DMS153 (cell line): ENCODE results near the gene WDR1.

Source experiments
- DNase-seq: peaks from one replicate; lab custom pipeline; 2025; lab: John Stamatoyannopoulos, UW

WDR1 gene

GRCh38 chr4:10072420-10073017 lies 44.1 kb downstream of the WDR1 start:
- DNase-seq, result no peak

GRCh38 chr4:10069075-10069642 lies 47.4 kb downstream of the WDR1 start:
- DNase-seq, result no peak

- DNase-seq, result no peak
Observed at GRCh38 chr4:10066670-10067651, 49.6 kb downstream of the WDR1 start.

- no peak for DNase-seq
Observed at GRCh38 chr4:10066206-10066605, 50.4 kb downstream of the WDR1 start.

GRCh38 chr4:10063544-10064300 lies 52.9 kb downstream of the WDR1 start:
- DNase-seq, result peak; percentile 2

- DNase-seq, result no peak
Observed at GRCh38 chr4:10061650-10062415, 54.8 kb downstream of the WDR1 start.

GRCh38 chr4:10058371-10058770 lies 58.2 kb downstream of the WDR1 start:
- no peak for DNase-seq

- DNase-seq, result no peak
Observed at GRCh38 chr4:10057023-10057395, 59.6 kb downstream of the WDR1 start.

- DNase-seq, result no peak
Observed at GRCh38 chr4:10056334-10057022, 60.1 kb downstream of the WDR1 start.

GRCh38 chr4:10055871-10056270 lies 60.7 kb downstream of the WDR1 start:
- no peak for DNase-seq

GRCh38 chr4:10054571-10055041 lies 62.0 kb downstream of the WDR1 start:
- DNase-seq, result no peak

- DNase-seq, result no peak
Observed at GRCh38 chr4:10053635-10054453, 62.8 kb downstream of the WDR1 start.

- DNase-seq, result no peak
Observed at GRCh38 chr4:10051517-10052135, 65.0 kb downstream of the WDR1 start.

GRCh38 chr4:10050721-10051120 lies 65.9 kb downstream of the WDR1 start:
- DNase-seq, result no peak

GRCh38 chr4:10050261-10050661 lies 66.3 kb downstream of the WDR1 start:
- no peak for DNase-seq

GRCh38 chr4:10048941-10049697 lies 67.5 kb downstream of the WDR1 start:
- DNase-seq, result no peak

GRCh38 chr4:10047967-10048366 lies 68.6 kb downstream of the WDR1 start:
- no peak for DNase-seq

- DNase-seq, result no peak
Observed at GRCh38 chr4:10046471-10046870, 70.1 kb downstream of the WDR1 start.

- no peak for DNase-seq
Observed at GRCh38 chr4:10045481-10045880, 71.1 kb downstream of the WDR1 start.
